Liver (tissue), 9 donors: Measurements from ENCODE around the gene TET3. TPM values are rescaled to one million over a fixed set of nuclear protein-coding genes. Genes with fewer than 3 reads are reported as not detected.

ENCODE experiments used
- DNase-seq: peaks from one replicate; pipeline ENCODE4 v3.0.0-alpha.2; 2017; ENCODE audit warnings: low spot score
- H3K27ac ChIP-seq, 2 donors: one replicate each; pipeline ENCODE4 v1.7.0; 2013; ENCODE audit warnings: inconsistent platforms in 2 of 2, low read length in 2 of 2, control low read depth in 1 of 2, low read depth in 1 of 2, mild to moderate bottlenecking in 1 of 2
- H3K27me3 ChIP-seq, 4 donors: one replicate each; pipeline versions ENCODE4 v1.6.1 to v1.7.0; 2013; ENCODE audit warnings: low read length in 3 of 4, inconsistent platforms in 1 of 4, mild to moderate bottlenecking in 1 of 4, moderate library complexity in 1 of 4; ENCODE audit not compliant: control insufficient read depth in 4 of 4, insufficient read depth in 4 of 4
- H3K36me3 ChIP-seq, 4 donors: one replicate each; pipeline versions ENCODE4 v1.6.1 to v1.7.0; 2013; ENCODE audit warnings: low read length in 3 of 4, mild to moderate bottlenecking in 3 of 4, low read depth in 1 of 4, moderate library complexity in 1 of 4; ENCODE audit not compliant: control insufficient read depth in 4 of 4, insufficient read depth in 3 of 4
- H3K4me1 ChIP-seq, 4 donors: one replicate each; pipeline versions ENCODE4 v1.6.1 to v1.7.0; 2013; ENCODE audit warnings: low read length in 3 of 4, mild to moderate bottlenecking in 3 of 4, moderate library complexity in 1 of 4; ENCODE audit not compliant: control insufficient read depth in 4 of 4, insufficient read depth in 4 of 4
- H3K4me3 ChIP-seq, 3 donors: one replicate each; pipeline versions ENCODE4 v1.6.1 to v1.7.0; 2013; ENCODE audit warnings: low read length in 3 of 3, control low read depth in 1 of 3, low read depth in 1 of 3, mild to moderate bottlenecking in 1 of 3
- H3K9ac ChIP-seq, 2 donors: one replicate each; pipeline ENCODE4 v1.7.0; 2013; ENCODE audit warnings: low read length in 2 of 2, mild to moderate bottlenecking in 2 of 2, moderate library complexity in 2 of 2, control low read depth in 1 of 2, low read depth in 1 of 2
- H3K9me3 ChIP-seq, 4 donors: one replicate each; pipeline versions ENCODE4 v1.6.1 to v1.7.0; 2013; ENCODE audit warnings: low read length in 3 of 4; ENCODE audit not compliant: control insufficient read depth in 4 of 4
- FOXA1 ChIP-seq: IDR thresholded peaks from 2 replicates; pipeline ENCODE4 v1.6.1; 2016; ENCODE audit warnings: antibody characterized with exemption
- FOXA2 ChIP-seq: IDR thresholded peaks from 2 replicates; pipeline ENCODE4 v1.6.1; 2016; ENCODE audit warnings: antibody characterized with exemption
- GABPA ChIP-seq, 2 donors: IDR thresholded peaks in 1 of 2; conservative IDR thresholded peaks in 1 of 2; 2 replicates each; pipeline ENCODE4 v1.6.1; 2016; ENCODE audit warnings: antibody characterized with exemption in 2 of 2, mild to moderate bottlenecking in 1 of 2, moderate library complexity in 1 of 2
- HNF4A ChIP-seq, 2 donors: conservative IDR thresholded peaks; 2 replicates each; pipeline ENCODE4 v1.6.1; 2016; ENCODE audit warnings: antibody characterized with exemption in 2 of 2, mild to moderate bottlenecking in 2 of 2
- JUND ChIP-seq, 2 donors: IDR thresholded peaks; 2 replicates each; pipeline ENCODE4 v1.6.1; 2016; ENCODE audit warnings: antibody characterized with exemption in 2 of 2
- NR2F2 ChIP-seq: IDR thresholded peaks from 2 replicates; pipeline ENCODE4 v1.6.1; 2016; ENCODE audit warnings: antibody characterized with exemption
- RAD21 ChIP-seq, 2 donors: IDR thresholded peaks; 2 replicates each; pipeline ENCODE4 v1.6.1; 2016; ENCODE audit warnings: antibody characterized with exemption in 2 of 2, mild to moderate bottlenecking in 2 of 2
- RXRA ChIP-seq, 2 donors: IDR thresholded peaks; 2 replicates each; pipeline ENCODE4 v1.6.1; 2017 to 2018; ENCODE audit warnings: antibody characterized with exemption in 2 of 2, mild to moderate bottlenecking in 1 of 2
- SP1 ChIP-seq: IDR thresholded peaks from 2 replicates; pipeline ENCODE4 v1.6.1; 2018; ENCODE audit warnings: antibody characterized with exemption, mild to moderate bottlenecking
- TAF1 ChIP-seq: conservative IDR thresholded peaks from 2 replicates; pipeline ENCODE4 v1.6.1; 2016; ENCODE audit warnings: antibody characterized with exemption, mild to moderate bottlenecking
- WGBS: extraction: QIAGEN DNeasy Blood & Tissue Kit; methylation state at CpG from one replicate; pipeline ENCODE4 v1.1.7; 2013; 5-methylcytosine and 5-hydroxymethylcytosine counted together
- polyA plus RNA-seq, 2 donors: library from polyadenylated mRNA; stranded (reverse) in 1 of 2; unstranded in 1 of 2; fragments of 200-250 nt in 1 of 2; fragments of >200 nt in 1 of 2; fragmentation: Nextera tagmentation in 1 of 2; extraction: Ambion mirVana in 1 of 2; gene quantifications; one replicate each; pipeline versions ENCODE4 v1.2.1 to v1.2.3, GENCODE V29; 2013 to 2015
- total RNA-seq, 2 donors: library from RNA; depleted of rRNA; stranded (reverse); fragments of >200 nt; gene quantifications; one replicate each; pipeline ENCODE4 v1.2.3, GENCODE V29; 2014
- TF ChIP-seq, protein P1 (sequence below): IDR thresholded peaks from 2 replicates; pipeline ENCODE4 v1.6.1; 2016; ENCODE audit warnings: antibody characterized with exemption, mild to moderate bottlenecking
- TF ChIP-seq, protein P2 (sequence below): IDR thresholded peaks from 2 replicates; pipeline ENCODE4 v1.6.1; 2016; ENCODE audit warnings: antibody characterized with exemption
- TF ChIP-seq, protein P3 (sequence below): IDR thresholded peaks from 2 replicates; pipeline ENCODE4 v1.6.1; 2016; ENCODE audit warnings: antibody characterized with exemption
- donor health status: healthy.
- donor health status: healthy.
- donor health status: healthy.
- donor health status: healthy.
- donor health status: healthy.

Gene TET3
- total and polyA plus RNA-seq, 4 donors = 0.89 to 16.2 (median 3.2) TPM

DNA sequence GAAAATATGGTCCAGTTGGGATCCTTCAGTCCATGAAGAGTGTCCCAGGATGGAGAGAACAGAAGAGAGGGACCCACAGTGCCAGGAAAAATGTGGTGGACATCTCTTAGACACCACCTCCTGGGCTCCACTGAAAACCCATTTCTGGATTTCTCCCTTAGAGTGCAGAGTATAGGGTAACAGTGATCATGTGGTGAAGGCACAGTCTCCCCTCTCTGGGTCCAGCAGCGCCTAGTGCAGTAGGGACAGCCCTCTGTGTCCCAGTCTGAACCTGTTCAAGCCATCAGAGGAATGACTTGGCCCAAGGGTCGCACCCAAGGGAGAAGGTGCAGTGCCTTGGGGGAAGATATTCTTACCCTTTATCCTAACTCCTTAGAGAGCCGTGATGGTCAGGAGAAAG lies 30.1 kb downstream of the TET3 start:
- no peak for DNase-seq
- Histone ChIP-seq H3K4me3 (no peak overlapping the region), H3K27ac (no peak overlapping the region), H3K9ac (no peak overlapping the region), H3K9me3 (no peaks in the 10 kb centered on the region), H3K27me3 (no peaks in the 10 kb centered on the region), H3K4me1 (peaks cover 3 to 16% (median 13%) of the 10 kb centered on the region in 4 donors), H3K36me3 (no peaks in the 10 kb centered on the region)
- no peak for TF ChIP-seq FOXA1
- over 99% methylated on average over 3 of the region's 3 CpGs for WGBS

DNA sequence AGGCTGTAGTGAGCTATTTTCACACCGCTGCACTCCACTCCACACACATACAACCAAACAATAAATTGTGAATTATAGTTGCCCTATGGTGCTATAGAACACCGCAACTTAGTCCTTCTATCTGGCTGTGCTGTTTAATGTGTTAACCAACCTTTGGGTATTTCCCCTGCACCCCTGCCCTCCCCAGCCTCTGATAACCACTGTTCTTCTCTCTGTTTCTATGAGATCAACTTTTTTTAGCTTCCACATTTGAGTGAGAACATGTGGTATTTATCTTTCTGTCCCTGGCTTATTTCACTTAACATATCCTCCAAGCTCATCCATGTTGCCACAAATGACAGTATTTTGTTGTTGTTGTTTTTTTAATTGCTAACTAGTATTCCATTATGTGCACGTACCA lies 32.5 kb downstream of the TET3 start:
- H3K4me1 ChIP-seq = no peaks in the 10 kb centered on the region
- no peak for DNase-seq
- 97% methylated on average over 3 of the region's 3 CpGs for WGBS
- no peak overlapping the region for H3K9ac ChIP-seq
- no peak overlapping the region for H3K4me3 ChIP-seq
- H3K36me3 ChIP-seq = no peaks in the 10 kb centered on the region
- no peak for TF ChIP-seq JUND (IDR thresholded peaks at IDR 0.05)
- no peak for TF ChIP-seq RXRA (IDR thresholded peaks at IDR 0.05)
- TF ChIP-seq HNF4A (conservative IDR thresholded peaks at IDR 0.05) = no peak
- TF ChIP-seq, protein P1, sequence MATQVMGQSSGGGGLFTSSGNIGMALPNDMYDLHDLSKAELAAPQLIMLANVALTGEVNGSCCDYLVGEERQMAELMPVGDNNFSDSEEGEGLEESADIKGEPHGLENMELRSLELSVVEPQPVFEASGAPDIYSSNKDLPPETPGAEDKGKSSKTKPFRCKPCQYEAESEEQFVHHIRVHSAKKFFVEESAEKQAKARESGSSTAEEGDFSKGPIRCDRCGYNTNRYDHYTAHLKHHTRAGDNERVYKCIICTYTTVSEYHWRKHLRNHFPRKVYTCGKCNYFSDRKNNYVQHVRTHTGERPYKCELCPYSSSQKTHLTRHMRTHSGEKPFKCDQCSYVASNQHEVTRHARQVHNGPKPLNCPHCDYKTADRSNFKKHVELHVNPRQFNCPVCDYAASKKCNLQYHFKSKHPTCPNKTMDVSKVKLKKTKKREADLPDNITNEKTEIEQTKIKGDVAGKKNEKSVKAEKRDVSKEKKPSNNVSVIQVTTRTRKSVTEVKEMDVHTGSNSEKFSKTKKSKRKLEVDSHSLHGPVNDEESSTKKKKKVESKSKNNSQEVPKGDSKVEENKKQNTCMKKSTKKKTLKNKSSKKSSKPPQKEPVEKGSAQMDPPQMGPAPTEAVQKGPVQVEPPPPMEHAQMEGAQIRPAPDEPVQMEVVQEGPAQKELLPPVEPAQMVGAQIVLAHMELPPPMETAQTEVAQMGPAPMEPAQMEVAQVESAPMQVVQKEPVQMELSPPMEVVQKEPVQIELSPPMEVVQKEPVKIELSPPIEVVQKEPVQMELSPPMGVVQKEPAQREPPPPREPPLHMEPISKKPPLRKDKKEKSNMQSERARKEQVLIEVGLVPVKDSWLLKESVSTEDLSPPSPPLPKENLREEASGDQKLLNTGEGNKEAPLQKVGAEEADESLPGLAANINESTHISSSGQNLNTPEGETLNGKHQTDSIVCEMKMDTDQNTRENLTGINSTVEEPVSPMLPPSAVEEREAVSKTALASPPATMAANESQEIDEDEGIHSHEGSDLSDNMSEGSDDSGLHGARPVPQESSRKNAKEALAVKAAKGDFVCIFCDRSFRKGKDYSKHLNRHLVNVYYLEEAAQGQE = no peak
- no peak for TF ChIP-seq GABPA (IDR thresholded peaks at IDR 0.05 in 1 of 2, conservative IDR thresholded peaks at IDR 0.05 in 1 of 2)
- TF ChIP-seq FOXA2 = no peak
- no peak for TF ChIP-seq RAD21 (IDR thresholded peaks at IDR 0.05)
- TF ChIP-seq TAF1 = no peak
- TF ChIP-seq, protein P2, sequence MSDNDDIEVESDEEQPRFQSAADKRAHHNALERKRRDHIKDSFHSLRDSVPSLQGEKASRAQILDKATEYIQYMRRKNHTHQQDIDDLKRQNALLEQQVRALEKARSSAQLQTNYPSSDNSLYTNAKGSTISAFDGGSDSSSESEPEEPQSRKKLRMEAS = no peak
- no peak for TF ChIP-seq NR2F2
- H3K9me3 ChIP-seq = no peaks in the 10 kb centered on the region
- no peaks in the 10 kb centered on the region for H3K27me3 ChIP-seq
- H3K27ac ChIP-seq = no peak overlapping the region

DNA sequence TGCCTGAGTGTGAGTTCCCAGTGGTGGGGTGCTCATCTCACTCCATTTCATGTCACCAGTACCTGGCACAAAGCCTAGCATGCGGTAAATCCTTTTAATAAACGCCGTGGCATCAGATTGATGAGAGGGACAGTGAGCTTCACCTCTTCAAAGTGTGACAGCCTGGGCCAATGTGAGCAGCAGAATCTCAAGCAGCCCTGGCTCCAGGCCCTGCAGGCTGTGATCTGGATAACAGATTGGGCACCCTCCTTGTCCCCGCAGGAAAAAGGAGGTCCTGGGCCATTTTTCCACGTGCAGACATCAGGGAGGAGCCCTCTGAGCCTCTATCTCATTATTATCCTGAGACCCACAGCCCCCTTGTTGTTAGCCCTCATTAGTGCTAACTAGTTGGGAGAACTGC lies 34.8 kb downstream of the TET3 start:
- Histone ChIP-seq H3K4me1 (no peaks in the 10 kb centered on the region), H3K36me3 (no peaks in the 10 kb centered on the region), H3K9ac (no peak overlapping the region), H3K9me3 (no peaks in the 10 kb centered on the region), H3K4me3 (no peak overlapping the region), H3K27ac (no peak overlapping the region), H3K27me3 (no peaks in the 10 kb centered on the region)
- no peak for DNase-seq
- 92% methylated on average over 5 of the region's 5 CpGs for WGBS
- TF ChIP-seq, protein P2 = no peak
- TF ChIP-seq SP1 = no peak
- no peak for TF ChIP-seq FOXA1
- TF ChIP-seq, protein P3, sequence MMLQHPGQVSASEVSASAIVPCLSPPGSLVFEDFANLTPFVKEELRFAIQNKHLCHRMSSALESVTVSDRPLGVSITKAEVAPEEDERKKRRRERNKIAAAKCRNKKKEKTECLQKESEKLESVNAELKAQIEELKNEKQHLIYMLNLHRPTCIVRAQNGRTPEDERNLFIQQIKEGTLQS = no peak
